ENCODE data around the gene CDY2A.
"Not testable (repeated sequence)": the region's sequence is repeated elsewhere in the genome, so short reads cannot be mapped to it uniquely, and the experiment has no call there.

The CDY2A gene

GRCh38 chrY:18025487-18025886 is at the start of gene CDY2A:
TSS of gene CDY2A (plus strand) at chrY:18025787. CDS start at chrY:18026115, 328 bp downstream.
- H3K9me3 ChIP-seq (ENCODE audit: control insufficient read depth, insufficient read depth, low read length); H3K9ac ChIP-seq (ENCODE audit: low read depth, low read length); H3K4me1 ChIP-seq (ENCODE audit: insufficient read depth, low read length); H3K36me3 ChIP-seq (ENCODE audit: insufficient read depth, low read length): not testable (repeated sequence)

- not testable (repeated sequence) for H3K9ac ChIP-seq (ENCODE audit: low read depth, low read length); H3K36me3 ChIP-seq (ENCODE audit: insufficient read depth, low read length); H3K9me3 ChIP-seq (ENCODE audit: control insufficient read depth, insufficient read depth, low read length); H3K4me1 ChIP-seq (ENCODE audit: insufficient read depth, low read length)
Measured at GRCh38 chrY:17997586-17997985, 28.0 kb upstream of the CDY2A start.

GRCh38 chrY:17998266-17998665 is 27.3 kb upstream of the CDY2A start:
- not testable (repeated sequence) for H3K9me3 ChIP-seq (ENCODE audit: control insufficient read depth, insufficient read depth, low read length); H3K36me3 ChIP-seq (ENCODE audit: insufficient read depth, low read length); H3K9ac ChIP-seq (ENCODE audit: low read depth, low read length); H3K4me1 ChIP-seq (ENCODE audit: insufficient read depth, low read length)

- H3K36me3 ChIP-seq (ENCODE audit: insufficient read depth, low read length); H3K9ac ChIP-seq (ENCODE audit: low read depth, low read length); H3K9me3 ChIP-seq (ENCODE audit: control insufficient read depth, insufficient read depth, low read length); H3K4me1 ChIP-seq (ENCODE audit: insufficient read depth, low read length): not testable (repeated sequence)
Measured at GRCh38 chrY:18023897-18024296, 1.7 kb upstream of the CDY2A start.

GRCh38 chrY:18028845-18029244 is 3.3 kb downstream of the CDY2A start:
- H3K9ac ChIP-seq (ENCODE audit: low read depth, low read length); H3K36me3 ChIP-seq (ENCODE audit: insufficient read depth, low read length); H3K9me3 ChIP-seq (ENCODE audit: control insufficient read depth, insufficient read depth, low read length); H3K4me1 ChIP-seq (ENCODE audit: insufficient read depth, low read length): not testable (repeated sequence)

- not testable (repeated sequence) for H3K9ac ChIP-seq (ENCODE audit: low read depth, low read length); H3K36me3 ChIP-seq (ENCODE audit: insufficient read depth, low read length); H3K4me1 ChIP-seq (ENCODE audit: insufficient read depth, low read length)
Measured at GRCh38 chrY:18030178-18030577, 4.6 kb downstream of the CDY2A start.

GRCh38 chrY:18034100-18034814 is 8.7 kb downstream of the CDY2A start:
- H3K36me3 ChIP-seq (ENCODE audit: insufficient read depth, low read length); H3K4me1 ChIP-seq (ENCODE audit: insufficient read depth, low read length); H3K9me3 ChIP-seq (ENCODE audit: control insufficient read depth, insufficient read depth, low read length); H3K9ac ChIP-seq (ENCODE audit: low read depth, low read length): not testable (repeated sequence)

More at GRCh38 chrY:18030178-18030577, 4.6 kb downstream of the CDY2A start:
- H3K9me3 ChIP-seq (ENCODE audit: control insufficient read depth, insufficient read depth, low read length): not testable (repeated sequence)

- not testable (repeated sequence) for H3K9me3 ChIP-seq (ENCODE audit: control insufficient read depth, insufficient read depth, low read length); H3K9ac ChIP-seq (ENCODE audit: low read depth, low read length); H3K36me3 ChIP-seq (ENCODE audit: insufficient read depth, low read length); H3K4me1 ChIP-seq (ENCODE audit: insufficient read depth, low read length)
Measured at GRCh38 chrY:18034864-18035263, 9.3 kb downstream of the CDY2A start.

- H3K9me3 ChIP-seq (ENCODE audit: control insufficient read depth, insufficient read depth, low read length): not testable (repeated sequence)
Measured at GRCh38 chrY:18044990-18045389, 19.4 kb downstream of the CDY2A start.

GRCh38 chrY:18048149-18049040 is 22.8 kb downstream of the CDY2A start:
- H3K9me3 ChIP-seq (ENCODE audit: control insufficient read depth, insufficient read depth, low read length); H3K36me3 ChIP-seq (ENCODE audit: insufficient read depth, low read length); H3K9ac ChIP-seq (ENCODE audit: low read depth, low read length); H3K4me1 ChIP-seq (ENCODE audit: insufficient read depth, low read length): not testable (repeated sequence)

More at GRCh38 chrY:18044990-18045389, 19.4 kb downstream of the CDY2A start:
- H3K4me1 ChIP-seq (ENCODE audit: insufficient read depth, low read length); H3K9ac ChIP-seq (ENCODE audit: low read depth, low read length); H3K36me3 ChIP-seq (ENCODE audit: insufficient read depth, low read length): not testable (repeated sequence)

- not testable (repeated sequence) for H3K36me3 ChIP-seq (ENCODE audit: insufficient read depth, low read length); H3K9me3 ChIP-seq (ENCODE audit: control insufficient read depth, insufficient read depth, low read length); H3K9ac ChIP-seq (ENCODE audit: low read depth, low read length); H3K4me1 ChIP-seq (ENCODE audit: insufficient read depth, low read length)
Measured at GRCh38 chrY:18049061-18049460, 23.5 kb downstream of the CDY2A start.

- not testable (repeated sequence) for H3K9ac ChIP-seq (ENCODE audit: low read depth, low read length); H3K36me3 ChIP-seq (ENCODE audit: insufficient read depth, low read length); H3K9me3 ChIP-seq (ENCODE audit: control insufficient read depth, insufficient read depth, low read length); H3K4me1 ChIP-seq (ENCODE audit: insufficient read depth, low read length)
Measured at GRCh38 chrY:18056473-18056872, 30.9 kb downstream of the CDY2A start.

- H3K9ac ChIP-seq (ENCODE audit: low read depth, low read length); H3K4me1 ChIP-seq (ENCODE audit: insufficient read depth, low read length); H3K9me3 ChIP-seq (ENCODE audit: control insufficient read depth, insufficient read depth, low read length): not testable (repeated sequence)
Measured at GRCh38 chrY:18073464-18073863, 47.9 kb downstream of the CDY2A start.

More at GRCh38 chrY:18073464-18073863, 47.9 kb downstream of the CDY2A start:
- H3K36me3 ChIP-seq (ENCODE audit: insufficient read depth, low read length): not testable (repeated sequence)

Data from ES-I3 (cell line).